Endothelial cell of umbilical vein (primary cell): ENCODE measurements around the gene TMEM40. TPM values are rescaled to one million over a fixed set of nuclear protein-coding genes. Genes with fewer than 3 reads are reported as not detected.

ENCODE experiments used
- BruUV-seq: library from RNA; stranded (reverse); fragments of 400-500 nt; replicated peaks from 2 replicates; lab custom pipeline; 2021; lab: Mats Ljungman, UMichigan
- CTCF ChIA-PET: fragments of 300-600, 350-600 bp; sonication (Branson Sonifier 250); formaldehyde crosslinking; loops from one replicate; lab custom pipeline; 2021; ENCODE audit warnings: antibody characterized with exemption, inconsistent platforms; lab: Charles Lee
- POLR2A ChIA-PET: fragments of 300-600, 350-600 bp; sonication (Branson Sonifier 250); formaldehyde crosslinking; loops from one replicate; lab custom pipeline; 2021; ENCODE audit warnings: antibody characterized with exemption, inconsistent platforms; lab: Charles Lee
- DNase-seq: peaks from one replicate; pipeline ENCODE4 v3.0.0-alpha.2; 2011; ENCODE audit warnings: low read depth, low spot score
- FAIRE-seq: peaks from 2 replicates; lab custom pipeline; 2011; peaks lifted over from hg19 to GRCh38; lab: Jason Lieb, UNC
- H2AFZ ChIP-seq: 2 replicates; pipeline ENCODE4 v1.6.0; 2012; ENCODE audit warnings: low read depth, low read length, control low read depth, inconsistent platforms
- H3K27ac ChIP-seq: 2 replicates; pipeline ENCODE4 v1.5.1; 2011; ENCODE audit warnings: low read depth, mild to moderate bottlenecking, control low read depth, low read length, moderate library complexity; ENCODE audit not compliant: insufficient read depth
- H3K27me3 ChIP-seq, 2 experiments: 2 replicates each; pipeline versions ENCODE4 v1.6.0 to v1.6.1; 2011; ENCODE audit warnings: low read length in 2 of 2, mixed read lengths in 1 of 2; ENCODE audit not compliant: control insufficient read depth in 2 of 2, insufficient read depth in 2 of 2
- H3K36me3 ChIP-seq, 2 experiments: 2 replicates in 1 of 2; 3 replicates in 1 of 2; pipeline ENCODE4 v1.5.1; 2011; ENCODE audit warnings: low read length in 2 of 2, mild to moderate bottlenecking in 1 of 2, moderate library complexity in 1 of 2; ENCODE audit not compliant: control insufficient read depth in 2 of 2, insufficient read depth in 2 of 2; ENCODE audit errors: extremely low read depth in 1 of 2
- H3K4me1 ChIP-seq: 3 replicates; pipeline ENCODE4 v1.5.1; 2011; ENCODE audit warnings: mild to moderate bottlenecking, low read length; ENCODE audit not compliant: control insufficient read depth, insufficient read depth; ENCODE audit errors: extremely low read depth
- H3K4me2 ChIP-seq: 2 replicates; pipeline ENCODE4 v1.6.1; 2011; ENCODE audit warnings: low read length, control low read depth, mixed read lengths; ENCODE audit not compliant: insufficient read depth
- H3K4me3 ChIP-seq, 3 experiments: fragments of 200-600 bp in 1 of 3; sonication (generic), shearing (Covaris generic) in 1 of 3; replicated peaks in 1 of 3; 2 replicates each; pipeline ENCODE4 v1.5.1; 2011 to 2016; ENCODE audit warnings: control low read depth in 3 of 3, low read length in 3 of 3, mild to moderate bottlenecking in 2 of 3, inconsistent platforms in 1 of 3, low read depth in 1 of 3, moderate library complexity in 1 of 3; ENCODE audit not compliant: insufficient read depth in 1 of 3
- H3K79me2 ChIP-seq: 2 replicates; pipeline ENCODE4 v1.6.0; 2012; ENCODE audit warnings: low read length, inconsistent platforms; ENCODE audit not compliant: control insufficient read depth, insufficient read depth
- H3K9ac ChIP-seq: replicated peaks from 2 replicates; pipeline ENCODE3; 2011; ENCODE audit warnings: low read length, control low read depth; ENCODE audit not compliant: insufficient read depth; ENCODE audit errors: extremely low read depth
- H3K9me1 ChIP-seq: replicated peaks from 3 replicates; pipeline ENCODE4 v1.6.0; 2011; ENCODE audit warnings: mild to moderate bottlenecking, low read length; ENCODE audit not compliant: control insufficient read depth, insufficient read depth; ENCODE audit errors: extremely low read depth
- H3K9me3 ChIP-seq: replicated peaks from 2 replicates; pipeline ENCODE4 v1.5.1; 2012; ENCODE audit warnings: low read length, inconsistent platforms; ENCODE audit not compliant: control insufficient read depth, insufficient read depth
- H4K20me1 ChIP-seq: replicated peaks from 2 replicates; pipeline ENCODE3; 2011; ENCODE audit warnings: mild to moderate bottlenecking, low read length; ENCODE audit not compliant: control insufficient read depth, insufficient read depth; ENCODE audit errors: extremely low read depth
- CTCF ChIP-seq, 2 donors: IDR thresholded peaks; 1 replicate in 1 of 2; 2 replicates in 1 of 2; pipeline ENCODE4 v1.5.1; 2011; ENCODE audit warnings: low read length in 2 of 2, mild to moderate bottlenecking in 2 of 2, moderate library complexity in 2 of 2, control low read depth in 1 of 2, inconsistent platforms in 1 of 2, low read depth in 1 of 2; ENCODE audit not compliant: insufficient read depth in 1 of 2; ENCODE audit errors: extremely low read depth in 1 of 2
- EZH2 ChIP-seq: IDR thresholded peaks from 2 replicates; pipeline ENCODE4 v1.6.1; 2012; ENCODE audit warnings: borderline replicate concordance, low read depth, mild to moderate bottlenecking, moderate library complexity, low read length, inconsistent platforms; ENCODE audit not compliant: severe bottlenecking
- GATA2 ChIP-seq: IDR thresholded peaks from 2 replicates; pipeline ENCODE4 v1.7.0; 2011; ENCODE audit warnings: low read depth, mild to moderate bottlenecking, moderate library complexity, mixed read lengths, low read length; ENCODE audit not compliant: insufficient read length, insufficient read depth
- MYC ChIP-seq: IDR thresholded peaks from one replicate; pipeline ENCODE4 v1.6.1; 2011; ENCODE audit warnings: mild to moderate bottlenecking, low read depth, low read length
- POLR2A ChIP-seq: IDR thresholded peaks from 2 replicates; pipeline ENCODE4 v1.6.1; 2012; ENCODE audit warnings: low read depth, mild to moderate bottlenecking, control low read depth, low read length
- POLR2AphosphoS5 ChIP-seq: IDR thresholded peaks from 2 replicates; pipeline ENCODE4 v1.6.1; 2012; ENCODE audit warnings: low read depth, mild to moderate bottlenecking, control low read depth, low read length, moderate library complexity; ENCODE audit not compliant: insufficient read depth
- dilution Hi-C: fragments of 300-500 bp; cut with MboI; formaldehyde crosslinking; loops from one replicate; pipeline ENCODE4 v1.15.0; 2019; ENCODE audit warnings: low sequenced_read_pairs; ENCODE audit not compliant: extremely low pct_ligation_motif_present
- intact Hi-C: fragments of 100-400 bp; cut with micrococcal nuclease; formaldehyde crosslinking; loops from one replicate; pipeline ENCODE4 v1.10.0; 2022
- polyA plus RNA-seq, 4 experiments: library from polyadenylated mRNA; depleted of rRNA in 3 of 4; stranded (reverse) in 3 of 4; unstranded in 1 of 4; fragments of >200 nt; gene quantifications; 2 replicates each; pipeline versions ENCODE4 v1.2.1 to v1.2.3, GENCODE V29; 2011 to 2012; ENCODE audit warnings: missing spikeins in 1 of 4
- total RNA-seq: library from RNA; stranded (reverse); gene quantifications from 2 replicates; pipeline ENCODE4 v1.2.3, GENCODE V29; 2021

TMEM40 gene
- total and polyA plus RNA-seq, 2 donors (not counting 3 experiments of a cell fraction or from before 2014, with no cell fraction given), result not detected

GRCh38 chr3:12773030-12773709 is 14.1 kb upstream of the TMEM40 start:
- no peaks in the 10 kb centered on the region for H3K36me3 ChIP-seq
- no peaks in the 10 kb centered on the region for H3K9me1 ChIP-seq
- CTCF ChIA-PET, result no interaction called here
- dilution Hi-C loops (no loop called here), intact Hi-C loops (no loop called here)
- no peak overlapping the region for H2AFZ ChIP-seq
- H3K9me3 ChIP-seq, result no peaks in the 10 kb centered on the region
- no peak overlapping the region for H3K9ac ChIP-seq
- no peaks in the 10 kb centered on the region for H4K20me1 ChIP-seq
- peaks cover 8% of the 10 kb centered on the region for H3K4me1 ChIP-seq
- DNase-seq (no peak), FAIRE-seq (no peak)
- no peak for TF ChIP-seq MYC
- TF ChIP-seq CTCF (IDR thresholded peaks at IDR 0.05; ENCODE audit: extremely low read depth in 1 of 2, insufficient read depth in 1 of 2, low read depth in 1 of 2, low read length in 2 of 2), result no peak
- TF ChIP-seq GATA2, result no peak
- TF ChIP-seq EZH2, result no peak
- no peak for TF ChIP-seq POLR2AphosphoS5
- no peak for TF ChIP-seq POLR2A
- no peak overlapping the region for H3K4me3 ChIP-seq
- peaks cover 3 to 7% of the 10 kb centered on the region in 2 experiments for H3K27me3 ChIP-seq
- H3K27ac ChIP-seq, result no peak overlapping the region
- H3K4me2 ChIP-seq, result no peak overlapping the region
- BruUV-seq, result no TSS peak
- POLR2A ChIA-PET, result no interaction called here
- no peaks in the 10 kb centered on the region for H3K79me2 ChIP-seq
